22Rv1 (cell line): ENCODE data around the gene PAPPA2.

Source experiments
- H3K27ac ChIP-seq: fragments of 450-650 bp; 2 replicates; pipeline ENCODE4 v1.5.1; 2017
- CTCF ChIP-seq: fragments of 450-650 bp; IDR thresholded peaks from 2 replicates; pipeline ENCODE4 v1.5.1; 2017; ENCODE audit warnings: mild to moderate bottlenecking
- ZFX ChIP-seq: fragments of 450-650 bp; IDR thresholded peaks from 2 replicates; pipeline ENCODE4 v1.6.1; 2017; ENCODE audit warnings: antibody characterized with exemption, borderline replicate concordance

The PAPPA2 gene

GRCh38 chr1:176541663-176542062, 78.7 kb downstream of the PAPPA2 start:
- TF ChIP-seq ZFX (no peak), CTCF (no peak)
- no peak overlapping the region for H3K27ac ChIP-seq

GRCh38 chr1:176542352-176542751, 79.4 kb downstream of the PAPPA2 start:
- TF ChIP-seq CTCF (no peak), ZFX (no peak)
- H3K27ac ChIP-seq, result no peak overlapping the region

- TF ChIP-seq CTCF (no peak), ZFX (no peak)
- no peak overlapping the region for H3K27ac ChIP-seq
These were observed 80.6 kb downstream of the PAPPA2 start for GRCh38 chr1:176543360-176544129.

- no peak overlapping the region for H3K27ac ChIP-seq
These were observed 82.2 kb downstream of the PAPPA2 start for GRCh38 chr1:176545034-176545639.

GRCh38 chr1:176546825-176547224, 83.8 kb downstream of the PAPPA2 start:
- no peak for TF ChIP-seq CTCF
- no peak for TF ChIP-seq ZFX
- H3K27ac ChIP-seq, result no peak overlapping the region

More at GRCh38 chr1:176545034-176545639, 82.2 kb downstream of the PAPPA2 start:
- TF ChIP-seq CTCF (no peak), ZFX (no peak)

- TF ChIP-seq ZFX, result no peak
- no peak for TF ChIP-seq CTCF
- no peak overlapping the region for H3K27ac ChIP-seq
These were observed 88.2 kb downstream of the PAPPA2 start for GRCh38 chr1:176551146-176551545.
